ENCODE data around the gene PRCC. TPM values are rescaled to one million over a fixed set of nuclear protein-coding genes. Genes with fewer than 3 reads are reported as not detected.

Gene PRCC
- polyA plus RNA-seq, 2 of the 4 experiments (the other 2 are of a cell fraction) = 44.5 to 52.0 TPM

DNA sequence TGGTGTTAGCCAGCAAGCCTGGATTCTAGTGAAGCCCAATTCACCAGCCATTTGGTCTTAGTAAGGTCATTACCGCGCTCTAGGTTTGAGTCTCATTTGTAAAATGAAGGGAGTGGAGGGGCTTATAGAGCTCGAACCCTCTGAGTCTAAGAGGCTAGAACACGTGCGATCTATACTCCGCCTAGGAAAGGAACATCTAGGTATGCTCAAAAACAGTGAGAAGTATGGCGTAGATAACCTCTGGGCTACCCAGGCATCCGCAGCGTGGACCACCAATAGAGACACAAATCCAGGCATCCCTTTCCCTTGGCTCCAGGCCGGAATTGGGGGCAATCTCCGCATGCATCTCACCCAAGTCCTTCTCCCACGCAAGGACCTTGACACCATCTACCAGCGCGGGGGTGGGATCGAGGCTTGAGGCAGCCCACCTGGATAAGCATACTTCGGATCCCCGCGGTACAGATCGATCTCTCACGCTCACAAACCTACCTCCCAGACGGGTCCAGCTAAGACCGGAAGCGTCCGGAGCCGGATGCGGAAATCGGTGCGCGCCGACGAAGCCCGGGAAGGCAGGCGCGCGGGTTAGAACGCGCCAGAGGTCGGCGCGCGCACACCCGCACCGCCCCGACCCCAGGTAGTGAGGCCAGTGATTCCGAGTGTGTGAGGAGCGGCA, 39.3 kb upstream of the PRCC start, which contains the start of gene METTL25B:
METTL25B (plus strand) TSS at position 544 of the 673 bp plus-strand sequence. CDS start 636 bp downstream, outside the sequence.
- Histone ChIP-seq H3K27ac (peak within 1 kb of the TSS; percentile 93), H3K4me2 (peak within 1 kb of the TSS; percentile 95), H3K9me3 (no peaks in the 10 kb centered on the region), H3K4me1 (peaks cover 35% of the 10 kb centered on the region), H3K4me3 (peak within 1 kb of the TSS; percentile 89)
- WGBS (ENCODE audit: missing lambda C conversion rate) = under 1% methylated on average over 28 of the region's 46 CpGs
- TF ChIP-seq HOXB5 (CRISPR knock-in tag; IDR thresholded peaks at IDR 0.05) (no peak), EP300 (IDR thresholded peaks at IDR 0.05) (no peak), E2F6 (IDR thresholded peaks at IDR 0.05; ENCODE audit: borderline replicate concordance, low read depth) (0 out of 2 replicates have a peak, but pooled peaks have one; percentile 43), FOSL2 (IDR thresholded peaks at IDR 0.05) (no peak), FOSL2 (CRISPR knock-in tag; IDR thresholded peaks at IDR 0.05) (no peak), KDM5A (IDR thresholded peaks at IDR 0.05) (peak; percentile 81), POLR2AphosphoS2 (conservative IDR thresholded peaks at IDR 0.05; ENCODE audit: low read length) (no peak), PBX3 (IDR thresholded peaks at IDR 0.05) (no peak), ZFP36 (IDR thresholded peaks at IDR 0.05; ENCODE audit: borderline replicate concordance, partially characterized antibody) (no peak), RNF2 (IDR thresholded peaks at IDR 0.05; ENCODE audit: borderline replicate concordance, low read depth) (no peak), PHF8 (IDR thresholded peaks at IDR 0.05; ENCODE audit: borderline replicate concordance, low read depth) (peak; percentile 33; the same call in 1 of the 2 replicates), CTCF (IDR thresholded peaks at IDR 0.05) (no peak), POLR2A (IDR thresholded peaks at IDR 0.05; ENCODE audit: low read length) (peak; percentile 66), CBX2 (IDR thresholded peaks at IDR 0.05; ENCODE audit: borderline replicate concordance, low read depth) (no peak), JUN (IDR thresholded peaks at IDR 0.05) (no peak; a peak in 1 of 5 replicates)
- TF ChIP-seq, protein P1, sequence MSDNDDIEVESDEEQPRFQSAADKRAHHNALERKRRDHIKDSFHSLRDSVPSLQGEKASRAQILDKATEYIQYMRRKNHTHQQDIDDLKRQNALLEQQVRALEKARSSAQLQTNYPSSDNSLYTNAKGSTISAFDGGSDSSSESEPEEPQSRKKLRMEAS (IDR thresholded peaks at IDR 0.05) = peak; percentile 14; the same call in 1 of the 2 replicates
- TF ChIP-seq, protein P2, sequence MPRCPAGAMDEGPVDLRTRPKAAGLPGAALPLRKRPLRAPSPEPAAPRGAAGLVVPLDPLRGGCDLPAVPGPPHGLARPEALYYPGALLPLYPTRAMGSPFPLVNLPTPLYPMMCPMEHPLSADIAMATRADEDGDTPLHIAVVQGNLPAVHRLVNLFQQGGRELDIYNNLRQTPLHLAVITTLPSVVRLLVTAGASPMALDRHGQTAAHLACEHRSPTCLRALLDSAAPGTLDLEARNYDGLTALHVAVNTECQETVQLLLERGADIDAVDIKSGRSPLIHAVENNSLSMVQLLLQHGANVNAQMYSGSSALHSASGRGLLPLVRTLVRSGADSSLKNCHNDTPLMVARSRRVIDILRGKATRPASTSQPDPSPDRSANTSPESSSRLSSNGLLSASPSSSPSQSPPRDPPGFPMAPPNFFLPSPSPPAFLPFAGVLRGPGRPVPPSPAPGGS (IDR thresholded peaks at IDR 0.05) = peak; percentile 92; the same call in 1 of the 3 replicates
- peak; percentile 80 to 84 for ATAC-seq
- peak; percentile 87 to 90 for DNase-seq (ENCODE audit: low read depth in 1 of 2, low spot score in 1 of 2)
- FAIRE-seq = no peak
- CTCF ChIA-PET = interaction anchor here (1.1 to 42.3 kb wide), 18 partner anchors 8 to 199 kb away, joined by 3 to 2258 read pairs (median 26); partner anchors contain the start of genes CRABP2, INSRR, MRPL24 and NES
- POLR2A ChIA-PET = interaction anchor here (0.6 to 4.4 kb wide), 35 partner anchors 8 to 228 kb away, joined by 3 to 90 read pairs (median 6); partner anchors contain the start of genes HDGF, MEF2D, MRPL24 and PRCC

DNA sequence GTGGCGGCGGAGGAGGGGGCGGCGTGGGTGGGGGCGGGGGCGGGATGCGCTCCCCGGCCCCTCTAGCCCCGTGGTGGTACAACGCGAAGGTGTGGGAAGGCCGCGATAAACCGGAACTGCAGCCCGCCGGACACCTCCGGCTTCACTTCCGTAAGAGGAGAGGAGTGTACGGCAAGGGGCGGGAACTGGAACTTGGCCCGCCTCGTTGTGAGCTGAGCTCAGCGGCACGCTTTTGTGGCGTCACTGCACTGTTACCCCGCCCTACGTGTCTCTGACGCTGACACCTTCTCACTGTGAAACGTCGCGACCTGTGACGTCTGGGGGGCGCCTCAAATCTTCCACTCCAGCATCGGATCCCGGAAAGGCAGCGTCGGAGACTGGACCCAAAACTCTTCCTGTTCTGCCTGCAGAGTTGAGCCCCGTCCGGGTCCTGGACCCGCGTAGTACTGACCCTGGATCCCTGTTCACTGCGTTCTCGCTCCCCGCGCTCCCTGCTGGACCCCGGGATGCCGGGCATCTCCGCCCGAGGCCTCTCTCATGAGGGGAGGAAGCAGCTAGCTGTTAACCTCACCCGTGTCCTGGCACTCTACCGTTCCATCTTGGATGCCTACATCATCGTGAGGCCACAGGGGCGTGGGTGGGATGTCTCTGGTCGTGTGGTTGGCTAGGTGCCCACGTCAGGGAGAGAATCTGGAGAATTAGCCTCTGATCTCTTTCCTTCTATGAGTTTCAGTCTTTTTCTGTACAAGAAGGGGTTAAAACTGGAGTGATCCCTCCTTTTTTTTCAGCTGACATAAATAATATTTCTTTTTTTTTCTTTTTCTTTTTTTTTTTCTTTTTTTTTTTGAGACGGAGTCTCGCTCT, 38.5 kb upstream of the PRCC start, which contains the start of gene ISG20L2:
ISG20L2 (minus strand) TSS at position 168 of the 864 bp plus-strand sequence. CDS start 1,114 bp downstream, outside the sequence.
- FAIRE-seq = no peak
- no peak for TF ChIP-seq JUNB (IDR thresholded peaks at IDR 0.05)
- TF ChIP-seq, protein P2 (IDR thresholded peaks at IDR 0.05) = 0 out of 3 replicates have a peak, but pooled peaks have one; percentile 15
- peak; percentile 76; the same call in 1 of the 2 replicates for TF ChIP-seq MAZ (IDR thresholded peaks at IDR 0.05; ENCODE audit: borderline replicate concordance, low read depth, low read length)
- no peak for TF ChIP-seq FOSB (CRISPR knock-in tag; IDR thresholded peaks at IDR 0.05)
- TF ChIP-seq TP53 (CRISPR knock-in tag; IDR thresholded peaks at IDR 0.05) = 0 out of 2 replicates have a peak, but pooled peaks have one; percentile 59
- TF ChIP-seq, protein P3, sequence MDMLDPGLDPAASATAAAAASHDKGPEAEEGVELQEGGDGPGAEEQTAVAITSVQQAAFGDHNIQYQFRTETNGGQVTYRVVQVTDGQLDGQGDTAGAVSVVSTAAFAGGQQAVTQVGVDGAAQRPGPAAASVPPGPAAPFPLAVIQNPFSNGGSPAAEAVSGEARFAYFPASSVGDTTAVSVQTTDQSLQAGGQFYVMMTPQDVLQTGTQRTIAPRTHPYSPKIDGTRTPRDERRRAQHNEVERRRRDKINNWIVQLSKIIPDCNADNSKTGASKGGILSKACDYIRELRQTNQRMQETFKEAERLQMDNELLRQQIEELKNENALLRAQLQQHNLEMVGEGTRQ (IDR thresholded peaks at IDR 0.05) = peak; percentile 26; the same call in 1 of the 2 replicates
- no peak for TF ChIP-seq HMGXB4 (CRISPR knock-in tag; IDR thresholded peaks at IDR 0.05; ENCODE audit: borderline replicate concordance)
- no peak for TF ChIP-seq CEBPB (IDR thresholded peaks at IDR 0.05)

More for the DNA sequence above, 38.5 kb upstream of the PRCC start, which contains the start of gene ISG20L2:
- peak within 1 kb of the TSS; percentile 89 for H3K4me3 ChIP-seq
- H3K4me1 ChIP-seq = peaks cover 35% of the 10 kb centered on the region
- H3K9me3 ChIP-seq = no peaks in the 10 kb centered on the region
- peak within 1 kb of the TSS; percentile 95 for H3K4me2 ChIP-seq
- peak; percentile 87 to 89 for ATAC-seq
- peak; percentile 94 to 99 for DNase-seq (ENCODE audit: low read depth in 1 of 2, low spot score in 1 of 2)
- ChIA-PET POLR2A (interaction anchor here (0.6 to 4.4 kb wide), 31 partner anchors 8 to 228 kb away, joined by 3 to 90 read pairs (median 6); partner anchors contain the start of genes HDGF, MEF2D, MRPL24 and PRCC), CTCF (interaction anchor here (1.1 to 42.3 kb wide), 9 partner anchors 14 to 162 kb away, joined by 3 to 2258 read pairs (median 108); partner anchors contain the start of genes CRABP2, INSRR, MRPL24 and NES)
- 5% methylated on average over 50 of the region's 57 CpGs for WGBS (ENCODE audit: missing lambda C conversion rate)
- H3K27ac ChIP-seq = peak within 1 kb of the TSS; percentile 93

Measured in A549 (cell line).